A172 (cell line): ENCODE measurements around the gene APBA1. TPM values are rescaled to one million over a fixed set of nuclear protein-coding genes. Genes with fewer than 3 reads are reported as not detected.
"Not testable (repeated sequence)": the region's sequence is repeated elsewhere in the genome, so short reads cannot be mapped to it uniquely, and the experiment has no call there.

Experiments used
- DNase-seq: peaks from one replicate; pipeline ENCODE4 v3.0.0-alpha.2; 2015; ENCODE audit warnings: low spot score
- total RNA-seq: library from RNA; depleted of rRNA; stranded (reverse); fragments of >200 nt; shearing (Covaris generic); gene quantifications from 2 replicates; pipeline ENCODE4 v1.2.3, GENCODE V29; 2014

Gene APBA1
- total RNA-seq, 1 experiment from 2014 or later, result 0.21 TPM

DNA sequence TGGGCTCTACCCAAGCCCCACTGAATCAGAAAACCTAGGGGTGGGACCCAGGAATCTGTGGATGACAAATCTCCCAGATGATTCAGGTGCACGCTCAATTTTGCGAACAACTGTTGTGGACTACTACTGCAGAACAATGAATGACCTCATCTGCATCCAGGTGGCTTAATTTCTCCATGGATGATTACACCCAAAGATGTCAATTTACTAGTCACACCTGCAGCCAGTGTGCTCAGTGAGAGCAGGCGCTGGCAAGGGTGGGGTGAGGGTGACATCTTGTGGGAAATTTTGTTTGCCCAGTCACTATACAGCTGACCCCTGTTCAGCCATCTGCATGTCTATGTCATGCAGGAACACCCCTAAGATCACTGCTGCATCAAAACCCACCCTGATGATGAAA, 229.0 kb downstream of the APBA1 start:
- peak; percentile 51 for DNase-seq

GRCh38 chr9:69442486-69442885, 229.7 kb downstream of the APBA1 start:
- DNase-seq, result no peak

DNA sequence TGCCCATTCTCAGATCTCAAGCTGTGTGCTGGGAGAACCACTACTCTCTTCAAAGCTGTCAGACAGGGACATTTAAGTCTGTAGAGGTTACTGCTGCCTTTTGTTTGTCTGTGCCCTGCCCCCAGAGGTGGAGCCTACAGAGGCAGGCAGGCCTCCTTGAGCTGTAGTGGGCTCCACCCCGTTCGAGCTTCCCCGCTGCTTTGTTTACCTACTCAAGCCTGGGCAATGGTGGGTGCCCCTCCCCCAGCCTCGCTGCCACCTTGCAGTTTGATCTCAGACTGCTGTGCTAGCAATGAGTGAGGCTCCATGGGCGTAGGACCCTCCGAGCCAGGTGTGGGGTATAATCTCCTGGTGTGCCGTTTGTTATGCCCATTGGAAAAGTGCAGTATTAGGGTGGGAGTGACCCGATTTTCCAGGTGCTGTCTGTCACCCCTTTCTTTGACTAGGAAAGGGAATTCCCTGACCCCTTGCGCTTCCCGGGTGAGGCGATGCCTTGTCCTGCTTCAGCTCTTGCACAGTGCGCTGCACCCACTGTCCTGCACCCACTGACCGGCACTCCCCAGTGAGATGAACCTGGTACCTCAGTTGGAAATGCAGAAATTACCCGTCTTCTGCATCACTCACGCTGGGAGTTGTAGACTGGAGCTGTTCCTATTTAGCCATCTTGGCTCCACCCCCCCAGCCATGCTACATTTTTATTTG, 231.8 kb downstream of the APBA1 start:
- DNase-seq, result not testable (repeated sequence)

DNA sequence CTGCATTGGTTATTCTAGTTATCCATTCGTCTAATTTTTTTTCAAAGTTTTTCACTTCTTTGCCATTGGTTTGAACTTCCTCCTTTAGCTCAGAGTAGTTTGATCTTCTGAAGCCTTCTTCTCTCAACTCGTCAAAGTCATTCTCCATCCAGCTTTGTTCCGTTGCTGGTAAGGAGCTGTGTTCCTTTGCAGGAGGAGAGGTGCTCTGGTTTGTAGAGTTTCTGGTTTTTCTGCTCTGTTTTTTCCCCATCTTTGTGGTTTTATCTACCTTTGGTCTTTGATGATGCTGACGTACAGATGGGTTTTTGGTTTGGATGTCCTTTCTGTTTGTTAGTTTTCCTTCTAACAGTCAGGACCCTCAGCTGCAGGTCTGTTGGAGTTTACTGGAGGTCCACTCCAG, 232.5 kb downstream of the APBA1 start:
- DNase-seq, result not testable (repeated sequence)

- DNase-seq, result no peak
Observed at GRCh38 chr9:69433968-69434367, 238.2 kb downstream of the APBA1 start.

DNA sequence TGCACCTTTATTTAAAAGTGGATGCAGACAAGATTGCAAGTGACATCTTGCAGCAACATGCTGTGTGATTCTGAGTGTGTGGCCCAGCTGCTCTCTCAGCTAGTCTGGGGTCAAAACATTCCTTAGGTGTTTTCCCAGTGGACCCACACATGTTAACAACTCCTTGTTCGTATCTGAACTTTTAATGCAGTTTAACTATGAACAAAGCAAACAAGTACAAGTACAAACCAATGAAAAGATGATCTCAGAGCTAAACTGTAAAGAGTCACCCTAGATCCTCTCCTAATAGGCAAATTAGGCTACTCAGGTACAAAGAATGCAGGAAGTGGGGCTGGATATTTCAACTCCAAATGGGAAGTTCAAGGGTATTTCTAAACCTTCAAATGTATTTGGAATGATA, 238.8 kb downstream of the APBA1 start:
- peak; percentile 55 for DNase-seq

GRCh38 chr9:69432623-69433022, 239.5 kb downstream of the APBA1 start:
- no peak for DNase-seq

DNA sequence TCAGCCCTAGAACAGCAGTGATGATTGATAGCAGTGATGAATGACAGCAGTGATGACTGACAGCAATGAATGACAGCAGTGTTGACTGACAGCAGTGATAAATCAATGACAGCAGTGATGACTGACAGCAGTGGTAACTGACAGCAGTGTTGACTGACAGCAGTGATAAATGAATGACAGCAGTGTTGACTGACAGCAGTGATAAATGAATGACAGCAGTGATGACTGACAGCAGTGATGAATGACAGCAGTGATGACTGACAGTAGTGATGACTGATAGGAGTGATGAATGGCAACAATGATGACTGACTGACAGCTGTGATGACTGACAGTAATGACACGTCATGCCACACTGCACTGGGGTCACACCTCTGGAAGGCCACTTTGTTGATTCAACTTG, 240.4 kb downstream of the APBA1 start:
- DNase-seq, result no peak

DNA sequence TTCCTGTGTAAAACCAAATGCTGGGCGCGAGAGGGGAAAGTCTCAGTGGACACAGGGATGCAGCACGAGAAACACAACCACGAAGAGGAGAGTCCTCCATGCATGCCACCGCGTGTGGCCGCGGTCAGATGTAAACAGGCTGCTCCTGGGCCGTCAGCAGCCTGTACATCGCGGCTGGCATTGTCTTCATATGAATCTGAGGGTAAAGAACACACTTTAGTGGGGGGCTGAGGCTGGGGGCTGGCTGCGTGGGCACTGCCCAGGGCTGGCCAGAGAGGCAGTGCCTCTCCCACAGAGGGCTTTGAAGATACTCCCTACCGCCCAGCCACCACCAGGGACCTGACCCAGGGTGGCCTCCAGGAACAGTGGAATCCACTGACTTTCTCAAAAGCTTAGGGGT, 241.0 kb downstream of the APBA1 start:
- DNase-seq, result no peak

- no peak for DNase-seq
Observed at GRCh38 chr9:69430206-69430605, 242.0 kb downstream of the APBA1 start.

DNA sequence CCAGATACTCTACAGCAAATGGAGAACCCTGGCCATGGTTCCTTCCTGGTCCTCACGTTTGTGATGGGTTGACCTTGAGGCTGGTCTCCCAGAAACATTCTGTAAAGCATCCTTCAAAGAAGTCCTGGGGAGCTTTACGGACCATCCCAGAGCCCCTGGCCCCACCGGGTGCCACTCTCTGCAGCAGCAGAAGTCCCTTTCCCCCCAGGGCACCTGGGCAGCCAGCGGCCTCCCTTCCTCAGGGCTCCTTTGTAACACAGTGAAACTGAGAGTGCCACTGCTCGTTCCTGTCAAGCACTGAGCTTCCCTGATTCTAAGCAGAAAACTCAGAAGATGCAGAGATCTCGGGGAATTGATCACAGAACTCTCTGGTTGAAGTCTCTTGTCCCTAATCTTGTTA, 242.9 kb downstream of the APBA1 start:
- no peak for DNase-seq

DNA sequence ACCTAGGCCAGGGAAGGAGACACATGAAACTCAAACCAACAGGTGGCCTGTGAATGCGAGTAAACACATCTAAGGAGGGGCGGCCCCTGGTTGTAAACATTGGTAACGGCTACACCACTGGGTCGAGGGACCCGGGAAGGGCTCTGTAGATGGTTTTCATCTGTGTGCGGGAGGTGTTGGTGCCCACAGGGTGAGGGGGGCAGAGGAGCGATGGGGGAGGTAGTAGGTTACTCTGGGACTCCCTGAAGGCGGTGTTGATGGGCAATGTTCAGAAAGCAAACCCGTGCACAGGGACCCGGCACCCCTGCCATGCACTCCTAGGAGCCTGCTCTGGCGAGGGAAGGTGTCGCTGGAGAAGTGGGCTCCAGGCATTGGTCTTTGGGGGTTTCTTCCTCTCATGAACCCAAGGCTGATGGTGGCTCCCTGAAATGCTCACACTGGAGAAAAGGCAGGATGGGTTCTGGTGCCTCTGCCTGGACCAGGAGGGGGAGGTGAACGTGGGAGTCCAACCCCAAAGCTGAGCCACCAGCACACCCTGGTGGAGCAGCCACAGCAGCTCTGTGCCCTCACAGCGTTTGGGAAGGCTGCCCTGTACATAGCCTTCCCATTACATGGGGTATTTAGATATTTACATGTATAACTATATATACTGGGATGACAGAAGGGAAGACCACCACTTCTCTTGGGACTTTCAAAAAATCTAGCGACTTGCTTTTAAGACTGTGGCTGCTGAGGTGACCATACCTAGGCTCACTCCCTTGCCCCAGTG, 244.0 kb downstream of the APBA1 start:
- DNase-seq, result no peak

GRCh38 chr9:69427286-69427685, 244.9 kb downstream of the APBA1 start:
- DNase-seq, result no peak

DNA sequence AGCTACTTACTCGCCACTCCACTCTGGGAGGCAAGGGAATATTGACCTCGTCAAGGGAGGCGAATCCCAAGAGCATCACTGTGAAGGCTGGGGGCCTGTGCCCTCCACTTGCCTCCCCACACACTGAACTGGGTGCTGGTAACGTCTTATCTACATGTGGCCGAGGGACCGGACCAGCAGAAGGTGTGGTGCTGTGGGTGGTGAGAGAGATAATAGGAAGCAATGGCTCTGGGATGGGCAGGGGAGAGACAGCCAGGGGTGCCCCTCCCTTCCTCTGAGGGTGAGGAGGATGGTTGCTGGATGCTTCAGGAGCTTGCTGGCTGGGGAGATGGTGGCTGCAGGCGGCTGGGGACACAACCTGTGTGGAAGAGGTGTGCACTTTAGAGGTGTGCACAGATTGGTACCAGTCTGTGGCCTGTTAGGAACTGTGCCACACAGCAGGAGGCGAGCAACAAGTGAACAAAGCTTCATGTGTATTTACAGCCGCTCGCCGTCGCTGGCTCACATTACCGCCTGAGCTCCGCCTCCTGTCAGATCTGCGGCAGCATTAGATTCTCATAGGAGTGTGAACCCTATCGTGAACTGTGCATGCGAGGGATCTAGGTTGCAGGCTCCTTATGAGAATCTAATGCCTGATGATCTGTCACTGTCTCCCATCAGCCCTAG, 246.9 kb downstream of the APBA1 start:
- no peak for DNase-seq

DNA sequence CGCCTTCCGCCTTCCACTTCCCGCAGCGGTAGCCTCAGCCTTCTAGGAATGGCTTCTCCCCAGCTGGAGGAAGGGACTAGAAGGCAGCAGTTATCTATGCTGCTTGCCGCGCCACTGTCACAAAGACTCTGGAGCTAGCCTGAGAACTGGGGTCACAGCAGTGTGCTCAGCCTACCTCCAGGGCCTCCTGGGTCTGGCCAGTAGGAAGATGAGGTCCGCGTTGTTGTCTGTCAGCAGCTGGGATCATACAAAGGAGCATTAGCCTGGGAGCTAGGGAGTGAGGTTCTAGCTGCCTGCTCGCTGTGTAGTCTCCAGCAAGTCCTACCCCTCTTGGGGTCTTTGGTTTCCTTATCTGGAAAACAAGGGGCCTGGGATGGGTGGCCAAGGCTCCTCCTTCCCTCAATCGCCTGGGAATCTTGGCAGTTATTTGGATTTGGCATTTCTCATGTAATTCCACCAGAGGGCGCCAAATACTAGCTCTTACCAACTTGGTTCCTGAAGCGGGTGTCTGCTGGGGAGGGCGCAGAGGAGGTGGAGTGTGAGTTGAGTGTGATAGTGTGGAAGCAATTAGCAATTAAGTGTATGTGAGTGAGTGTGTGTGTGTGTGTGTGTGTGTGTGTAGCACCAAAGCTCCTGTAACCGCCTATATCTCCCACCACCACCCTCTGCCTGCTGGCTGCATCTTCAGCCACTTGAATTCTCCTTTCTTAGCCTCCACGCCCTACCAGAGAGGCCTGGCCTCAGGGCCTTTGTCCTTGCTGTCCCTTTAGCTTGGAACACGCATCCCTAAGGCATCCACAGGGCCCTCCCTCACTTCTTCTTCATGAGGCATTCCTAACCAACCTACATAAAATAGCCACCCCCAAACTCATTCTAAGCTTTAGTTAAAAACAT, 250.0 kb downstream of the APBA1 start:
- DNase-seq, result peak; percentile 68

DNA sequence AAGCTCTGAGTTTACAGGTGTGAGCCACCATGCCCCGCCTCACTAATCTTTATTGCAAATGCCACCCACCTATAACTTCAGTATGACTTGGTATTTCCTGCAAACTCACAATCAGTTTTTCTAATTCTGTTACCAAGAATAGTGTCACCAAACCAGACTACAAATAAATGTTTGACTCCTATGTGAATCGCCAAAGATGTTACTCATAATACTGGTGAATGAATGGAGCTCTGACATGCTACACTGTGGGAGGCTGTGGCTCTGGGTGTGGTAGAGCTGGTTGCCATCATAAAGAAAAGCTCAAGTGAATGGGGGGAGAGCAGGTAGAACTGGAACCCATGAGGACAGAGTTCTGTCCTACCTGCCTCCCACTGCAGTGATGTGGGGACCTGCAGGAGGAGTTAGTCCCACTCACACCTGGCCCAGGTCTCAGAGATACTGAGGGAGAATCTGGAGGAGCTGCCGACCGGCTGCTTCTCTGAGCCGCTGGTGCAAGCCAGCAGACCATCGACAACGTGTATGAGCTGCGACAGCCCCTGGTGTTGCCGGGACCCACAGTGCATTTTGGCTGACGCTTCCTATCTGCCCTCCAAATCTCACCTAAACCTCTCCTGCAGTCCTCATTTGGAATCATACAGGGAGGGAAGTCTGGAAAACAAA, 251.4 kb downstream of the APBA1 start:
- DNase-seq, result no peak

- DNase-seq, result no peak
Observed at GRCh38 chr9:69412741-69413150, 259.4 kb downstream of the APBA1 start.

- DNase-seq, result no peak
Observed at GRCh38 chr9:69411931-69412740, 260.0 kb downstream of the APBA1 start.

DNA sequence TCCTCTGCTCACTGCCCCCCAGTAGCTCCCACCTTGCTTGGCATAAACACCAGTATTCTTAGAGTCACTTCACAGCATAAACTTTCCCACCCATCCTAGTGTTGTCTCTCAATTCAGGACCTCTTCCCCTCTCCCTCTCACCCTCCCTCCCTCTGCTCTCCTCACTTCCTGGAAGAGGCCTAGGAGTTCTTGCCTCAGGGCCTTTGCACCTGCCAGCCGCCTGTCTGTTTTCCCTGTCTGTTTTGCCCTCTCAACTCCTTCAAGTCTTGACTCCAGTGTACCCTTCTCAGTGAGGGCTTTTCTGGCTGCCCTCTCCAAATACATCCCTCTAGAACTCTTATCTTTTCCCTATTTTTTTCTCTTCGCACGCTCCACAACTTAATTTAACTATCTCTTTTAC, 260.9 kb downstream of the APBA1 start:
- DNase-seq, result no peak

GRCh38 chr9:69409936-69410335, 262.2 kb downstream of the APBA1 start:
- DNase-seq, result not testable (repeated sequence)
